GM23338 (cell line): ENCODE measurements around the gene CRACR2A.

ENCODE experiments used
- EZH2phosphoT487 ChIP-seq: fragments of 200-600 bp; sonication (generic); IDR thresholded peaks from one replicate; pipeline ENCODE4 v1.8.1; 2018; ENCODE audit warnings: antibody characterized with exemption; ENCODE audit not compliant: unreplicated experiment
- JUNB ChIP-seq: IDR thresholded peaks from one replicate; pipeline ENCODE4 v1.6.1; 2016; ENCODE audit warnings: antibody characterized with exemption; ENCODE audit not compliant: unreplicated experiment
- POLR2AphosphoS5 ChIP-seq: IDR thresholded peaks from 2 replicates; pipeline ENCODE4 v1.6.1; 2016; ENCODE audit warnings: antibody characterized with exemption, low read depth
- TF ChIP-seq, protein P1 (sequence below), 2 experiments: fragments of 200-600 bp in 1 of 2; sonication (generic) in 1 of 2; conservative IDR thresholded peaks; 2 replicates each; pipeline versions ENCODE4 v1.5.1 to v1.6.1; 2016 to 2017; ENCODE audit warnings: antibody characterized with exemption in 2 of 2, low read depth in 2 of 2, mild to moderate bottlenecking in 2 of 2, moderate library complexity in 1 of 2

DNA sequence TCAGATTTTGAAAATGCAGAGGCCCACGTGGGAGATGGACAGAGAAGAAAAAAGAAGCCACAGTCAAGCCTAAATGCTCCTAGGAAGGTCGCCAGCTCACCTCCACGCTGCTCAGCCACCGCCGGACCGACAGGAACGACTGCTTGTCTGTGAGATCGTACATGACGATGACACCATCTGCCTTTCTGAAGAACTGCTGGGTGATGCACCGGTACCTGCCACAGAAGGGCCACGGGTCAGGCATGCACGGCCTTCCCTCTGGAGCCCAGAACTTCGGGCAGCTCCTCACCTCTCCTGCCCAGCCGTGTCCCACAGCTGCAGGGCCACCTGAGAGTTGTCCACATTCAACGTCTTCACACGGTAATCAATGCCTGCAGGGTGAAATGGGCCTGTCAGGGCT lies 125.6 kb downstream of the CRACR2A start:
- no peak for TF ChIP-seq EZH2phosphoT487
- TF ChIP-seq, protein P1, sequence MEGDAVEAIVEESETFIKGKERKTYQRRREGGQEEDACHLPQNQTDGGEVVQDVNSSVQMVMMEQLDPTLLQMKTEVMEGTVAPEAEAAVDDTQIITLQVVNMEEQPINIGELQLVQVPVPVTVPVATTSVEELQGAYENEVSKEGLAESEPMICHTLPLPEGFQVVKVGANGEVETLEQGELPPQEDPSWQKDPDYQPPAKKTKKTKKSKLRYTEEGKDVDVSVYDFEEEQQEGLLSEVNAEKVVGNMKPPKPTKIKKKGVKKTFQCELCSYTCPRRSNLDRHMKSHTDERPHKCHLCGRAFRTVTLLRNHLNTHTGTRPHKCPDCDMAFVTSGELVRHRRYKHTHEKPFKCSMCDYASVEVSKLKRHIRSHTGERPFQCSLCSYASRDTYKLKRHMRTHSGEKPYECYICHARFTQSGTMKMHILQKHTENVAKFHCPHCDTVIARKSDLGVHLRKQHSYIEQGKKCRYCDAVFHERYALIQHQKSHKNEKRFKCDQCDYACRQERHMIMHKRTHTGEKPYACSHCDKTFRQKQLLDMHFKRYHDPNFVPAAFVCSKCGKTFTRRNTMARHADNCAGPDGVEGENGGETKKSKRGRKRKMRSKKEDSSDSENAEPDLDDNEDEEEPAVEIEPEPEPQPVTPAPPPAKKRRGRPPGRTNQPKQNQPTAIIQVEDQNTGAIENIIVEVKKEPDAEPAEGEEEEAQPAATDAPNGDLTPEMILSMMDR (conservative IDR thresholded peaks at IDR 0.05; ENCODE audit: low read depth in 2 of 2): no peak
- TF ChIP-seq JUNB: no peak
- TF ChIP-seq POLR2AphosphoS5: no peak
